Epithelial cell of proximal tubule (primary cell): ENCODE results near the gene CNOT6. TPM values are rescaled to one million over a fixed set of nuclear protein-coding genes. Genes with fewer than 3 reads are reported as not detected.
"Not testable (repeated sequence)": the region's sequence is repeated elsewhere in the genome, so short reads cannot be mapped to it uniquely, and the experiment has no call there.

Experiments
- DNase-seq: peaks from one replicate; pipeline ENCODE4 v3.0.0-alpha.2; 2011; ENCODE audit warnings: low read depth
- H3K4me3 ChIP-seq: 2 replicates; pipeline ENCODE4 v1.5.1; 2011; ENCODE audit warnings: low read depth, mild to moderate bottlenecking, low read length
- CTCF ChIP-seq: conservative IDR thresholded peaks from 2 replicates; pipeline ENCODE4 v1.5.1; 2012; ENCODE audit warnings: low read depth, mild to moderate bottlenecking, low read length
- total RNA-seq: library from RNA; depleted of rRNA; stranded (reverse); fragments of >200 nt; gene quantifications from 2 replicates; pipeline ENCODE4 v1.2.3, GENCODE V29; 2015

Gene CNOT6
- total RNA-seq, 1 donor from 2014 or later: 10.0 TPM

- H3K4me3 ChIP-seq: no peak overlapping the region
- TF ChIP-seq CTCF: no peak
- DNase-seq: no peak
Measured at GRCh38 chr5:180521101-180521500, 26.9 kb downstream of the CNOT6 start.

DNA sequence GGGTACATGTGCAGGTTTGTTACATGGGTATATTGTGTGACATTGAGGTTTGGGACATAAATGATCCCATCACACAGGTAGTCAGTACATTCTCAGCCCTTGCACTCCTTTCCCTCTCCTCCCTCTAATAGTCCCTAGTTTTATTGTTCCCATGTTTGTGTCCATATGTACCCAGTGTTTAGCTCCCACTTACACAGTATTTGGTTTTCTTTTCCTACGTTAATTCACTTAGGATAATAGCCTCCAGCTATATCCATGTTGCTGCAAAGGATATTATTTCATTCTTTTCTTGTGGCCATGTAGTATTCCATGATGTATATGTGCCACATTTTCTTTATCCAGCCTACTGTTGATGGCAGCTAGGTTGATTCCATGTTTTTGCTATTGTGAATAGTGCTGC lies 27.4 kb downstream of the CNOT6 start:
- TF ChIP-seq CTCF: no peak
- no peak for DNase-seq
- no peak overlapping the region for H3K4me3 ChIP-seq

- no peak for DNase-seq
- no peak overlapping the region for H3K4me3 ChIP-seq
- TF ChIP-seq CTCF: no peak
Measured at GRCh38 chr5:180522330-180522729, 28.2 kb downstream of the CNOT6 start.

- no peak for DNase-seq
- H3K4me3 ChIP-seq: no peak overlapping the region
- TF ChIP-seq CTCF: no peak
Measured at GRCh38 chr5:180523629-180524466, 29.7 kb downstream of the CNOT6 start.

- no peak for TF ChIP-seq CTCF
- DNase-seq: no peak
- H3K4me3 ChIP-seq: no peak overlapping the region
Measured at GRCh38 chr5:180525399-180525798, 31.2 kb downstream of the CNOT6 start.

- H3K4me3 ChIP-seq: no peak overlapping the region
- no peak for DNase-seq
- TF ChIP-seq CTCF: no peak
Measured at GRCh38 chr5:180526269-180526668, 32.1 kb downstream of the CNOT6 start.

- TF ChIP-seq CTCF: no peak
- DNase-seq: no peak
- no peak overlapping the region for H3K4me3 ChIP-seq
Measured at GRCh38 chr5:180527659-180528058, 33.5 kb downstream of the CNOT6 start.

DNA sequence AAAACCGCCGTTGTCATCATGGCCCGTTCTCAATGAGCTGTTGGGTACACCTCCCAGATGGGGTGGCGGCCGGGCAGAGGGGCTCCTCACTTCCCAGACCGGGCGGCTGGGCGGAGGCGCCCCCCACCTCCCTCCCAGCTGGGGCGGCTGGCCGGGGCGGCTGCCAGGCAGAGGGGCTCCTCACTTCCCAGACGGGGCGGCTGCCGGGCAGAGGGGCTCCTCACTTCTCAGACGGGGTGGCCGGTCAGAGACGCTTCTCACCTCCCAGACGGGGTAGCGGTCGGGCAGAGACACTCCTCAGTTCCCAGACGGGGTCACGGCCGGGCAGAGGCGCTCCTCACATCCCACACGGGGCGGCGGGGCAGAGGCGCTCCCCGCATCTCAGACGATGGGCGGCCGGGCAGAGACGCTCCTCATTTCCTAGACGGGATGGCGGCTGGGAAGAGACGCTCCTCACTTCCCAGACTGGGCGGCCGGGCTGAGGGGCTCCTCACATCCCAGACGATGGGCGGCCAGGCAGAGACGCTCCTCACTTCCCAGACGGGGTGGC lies 36.9 kb downstream of the CNOT6 start:
- not testable (repeated sequence) for DNase-seq, H3K4me3 ChIP-seq
